KMS-11 (cell line): ENCODE measurements around the gene LPAR1.

Experiments
- H2AFZ ChIP-seq: fragments of 200-600 bp; sonication (generic); 2 replicates; pipeline ENCODE4 v1.6.1; 2016; ENCODE audit warnings: antibody characterized with exemption, mixed run types, low read depth
- H3K27ac ChIP-seq: fragments of 200-600 bp; sonication (generic); 2 replicates; pipeline ENCODE4 v1.6.1; 2016; ENCODE audit warnings: mild to moderate bottlenecking, mixed run types
- H3K27me3 ChIP-seq: fragments of 200-600 bp; sonication (generic); 2 replicates; pipeline ENCODE4 v1.6.1; 2017; ENCODE audit warnings: mild to moderate bottlenecking, low read depth, mixed run types, moderate library complexity; ENCODE audit not compliant: insufficient read depth
- H3K36me3 ChIP-seq: fragments of 200-600 bp; sonication (generic); 2 replicates; pipeline ENCODE4 v1.6.1; 2017; ENCODE audit warnings: mild to moderate bottlenecking, mixed run types; ENCODE audit not compliant: insufficient read depth
- H3K4me1 ChIP-seq: fragments of 200-600 bp; sonication (generic); 2 replicates; pipeline ENCODE4 v1.6.1; 2016; ENCODE audit warnings: mild to moderate bottlenecking, low read depth, mixed run types; ENCODE audit not compliant: poor library complexity, severe bottlenecking
- H3K4me2 ChIP-seq: fragments of 200-600 bp; sonication (generic); 2 replicates; pipeline ENCODE4 v1.7.0; 2016; ENCODE audit warnings: mild to moderate bottlenecking, mixed run types
- H3K4me3 ChIP-seq: fragments of 200-600 bp; sonication (generic); IDR thresholded peaks from 2 replicates; pipeline ENCODE4 v1.6.1; 2017; ENCODE audit warnings: low read depth, low read length, mixed read lengths; ENCODE audit not compliant: insufficient read depth
- H3K79me2 ChIP-seq: fragments of 200-600 bp; sonication (generic); 2 replicates; pipeline ENCODE4 v1.6.1; 2016; ENCODE audit warnings: low read depth, mixed run types; ENCODE audit not compliant: insufficient read depth
- H3K9ac ChIP-seq: fragments of 200-600 bp; sonication (generic); 2 replicates; pipeline ENCODE4 v1.6.1; 2016; ENCODE audit warnings: mild to moderate bottlenecking, mixed run types
- H4K20me1 ChIP-seq: fragments of 200-600 bp; sonication (generic); 2 replicates; pipeline ENCODE4 v1.6.1; 2016; ENCODE audit warnings: mild to moderate bottlenecking, mixed run types; ENCODE audit not compliant: insufficient read depth
- TF ChIP-seq, protein P1 (sequence below): fragments of 200-600 bp; sonication (generic); conservative IDR thresholded peaks from 2 replicates; pipeline ENCODE4 v1.6.1; 2017; ENCODE audit warnings: low read depth, mild to moderate bottlenecking, antibody characterized with exemption, low read length, moderate library complexity, mixed read lengths

LPAR1 gene

DNA sequence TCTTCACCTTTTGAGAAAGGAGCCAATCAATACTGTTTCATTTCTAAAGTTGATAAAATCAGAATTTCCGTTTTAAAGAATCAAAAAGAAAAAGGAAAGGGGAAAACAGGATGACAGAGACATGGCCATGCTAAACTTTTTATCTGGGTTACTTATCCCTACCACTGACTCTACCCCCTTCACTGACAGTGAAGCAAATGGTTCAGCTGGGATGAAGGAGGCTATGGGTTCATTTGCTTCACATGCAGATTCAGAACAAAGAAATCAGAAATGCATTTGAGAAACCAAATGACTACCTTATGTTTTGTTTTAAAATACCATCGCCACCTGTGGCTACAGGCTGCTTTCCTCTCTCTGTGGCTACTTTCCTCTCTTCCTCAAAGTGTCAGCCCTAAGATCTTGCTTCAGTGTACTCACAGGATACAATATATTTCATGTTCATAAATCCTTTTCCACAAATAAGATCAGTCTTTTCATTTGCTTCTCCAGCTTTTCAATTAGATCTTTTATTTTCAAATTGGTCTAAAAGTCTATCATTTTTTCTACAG, 53.3 kb downstream of the LPAR1 start:
- Histone ChIP-seq H3K27me3 (no peaks in the 10 kb centered on the region), H2AFZ (no peak overlapping the region), H3K9ac (no peak overlapping the region), H3K4me3 (no peak overlapping the region), H3K36me3 (no peaks in the 10 kb centered on the region), H3K27ac (no peak overlapping the region), H3K4me2 (no peak overlapping the region), H3K4me1 (no peaks in the 10 kb centered on the region), H4K20me1 (no peaks in the 10 kb centered on the region), H3K79me2 (no peaks in the 10 kb centered on the region)
- TF ChIP-seq, protein P1, sequence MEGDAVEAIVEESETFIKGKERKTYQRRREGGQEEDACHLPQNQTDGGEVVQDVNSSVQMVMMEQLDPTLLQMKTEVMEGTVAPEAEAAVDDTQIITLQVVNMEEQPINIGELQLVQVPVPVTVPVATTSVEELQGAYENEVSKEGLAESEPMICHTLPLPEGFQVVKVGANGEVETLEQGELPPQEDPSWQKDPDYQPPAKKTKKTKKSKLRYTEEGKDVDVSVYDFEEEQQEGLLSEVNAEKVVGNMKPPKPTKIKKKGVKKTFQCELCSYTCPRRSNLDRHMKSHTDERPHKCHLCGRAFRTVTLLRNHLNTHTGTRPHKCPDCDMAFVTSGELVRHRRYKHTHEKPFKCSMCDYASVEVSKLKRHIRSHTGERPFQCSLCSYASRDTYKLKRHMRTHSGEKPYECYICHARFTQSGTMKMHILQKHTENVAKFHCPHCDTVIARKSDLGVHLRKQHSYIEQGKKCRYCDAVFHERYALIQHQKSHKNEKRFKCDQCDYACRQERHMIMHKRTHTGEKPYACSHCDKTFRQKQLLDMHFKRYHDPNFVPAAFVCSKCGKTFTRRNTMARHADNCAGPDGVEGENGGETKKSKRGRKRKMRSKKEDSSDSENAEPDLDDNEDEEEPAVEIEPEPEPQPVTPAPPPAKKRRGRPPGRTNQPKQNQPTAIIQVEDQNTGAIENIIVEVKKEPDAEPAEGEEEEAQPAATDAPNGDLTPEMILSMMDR, result no peak

DNA sequence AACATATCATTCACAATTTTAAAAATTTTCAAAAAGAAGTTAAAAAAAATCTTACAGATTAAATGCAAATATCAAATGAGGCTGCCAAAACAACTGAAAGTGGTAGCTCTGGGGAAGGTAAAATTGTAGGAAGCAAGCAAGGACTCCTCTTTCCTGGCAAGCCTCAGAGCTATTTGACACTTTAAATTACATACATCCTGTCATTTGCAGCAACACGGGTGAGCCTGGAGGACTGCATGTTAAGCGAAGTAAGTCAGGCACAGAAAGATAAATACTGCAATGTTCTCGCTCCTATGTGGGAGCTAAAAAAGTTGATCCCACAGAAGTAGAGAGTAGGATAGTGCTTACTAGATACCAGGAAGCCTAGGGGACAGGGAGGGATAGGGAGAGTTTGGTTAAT, 58.0 kb downstream of the LPAR1 start:
- no peak overlapping the region for H2AFZ ChIP-seq
- no peaks in the 10 kb centered on the region for H3K4me1 ChIP-seq
- TF ChIP-seq, protein P1, result no peak
- no peaks in the 10 kb centered on the region for H3K27me3 ChIP-seq
- H3K36me3 ChIP-seq, result no peaks in the 10 kb centered on the region
- H4K20me1 ChIP-seq, result no peaks in the 10 kb centered on the region
- no peak overlapping the region for H3K4me3 ChIP-seq
- no peak overlapping the region for H3K27ac ChIP-seq
- H3K9ac ChIP-seq, result no peak overlapping the region
- no peak overlapping the region for H3K4me2 ChIP-seq
- no peaks in the 10 kb centered on the region for H3K79me2 ChIP-seq

DNA sequence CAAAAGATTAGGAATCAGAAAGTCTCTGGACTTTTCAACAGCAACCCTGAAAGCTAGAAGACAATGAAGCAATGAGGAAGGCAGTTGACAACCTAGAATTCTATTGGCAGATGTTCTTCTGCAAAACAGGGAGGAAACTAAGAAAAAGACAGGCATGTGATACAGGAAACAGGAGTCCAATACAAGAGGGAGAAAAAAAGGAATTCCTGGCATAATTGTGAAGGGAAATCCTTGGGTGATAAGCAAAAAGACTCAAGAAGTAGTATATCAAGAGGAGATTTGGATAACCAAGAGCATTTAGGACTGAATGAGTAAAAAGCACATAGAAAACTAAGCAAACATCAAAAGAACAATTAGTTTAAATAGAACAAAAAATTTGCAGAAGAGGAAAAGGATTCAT, 58.6 kb downstream of the LPAR1 start:
- H3K79me2 ChIP-seq, result no peaks in the 10 kb centered on the region
- H3K4me3 ChIP-seq, result no peak overlapping the region
- H3K9ac ChIP-seq, result no peak overlapping the region
- H2AFZ ChIP-seq, result no peak overlapping the region
- TF ChIP-seq, protein P1, result no peak
- no peaks in the 10 kb centered on the region for H3K4me1 ChIP-seq
- H3K36me3 ChIP-seq, result no peaks in the 10 kb centered on the region
- H3K27me3 ChIP-seq, result no peaks in the 10 kb centered on the region
- H3K4me2 ChIP-seq, result no peak overlapping the region
- H4K20me1 ChIP-seq, result no peaks in the 10 kb centered on the region
- no peak overlapping the region for H3K27ac ChIP-seq

DNA sequence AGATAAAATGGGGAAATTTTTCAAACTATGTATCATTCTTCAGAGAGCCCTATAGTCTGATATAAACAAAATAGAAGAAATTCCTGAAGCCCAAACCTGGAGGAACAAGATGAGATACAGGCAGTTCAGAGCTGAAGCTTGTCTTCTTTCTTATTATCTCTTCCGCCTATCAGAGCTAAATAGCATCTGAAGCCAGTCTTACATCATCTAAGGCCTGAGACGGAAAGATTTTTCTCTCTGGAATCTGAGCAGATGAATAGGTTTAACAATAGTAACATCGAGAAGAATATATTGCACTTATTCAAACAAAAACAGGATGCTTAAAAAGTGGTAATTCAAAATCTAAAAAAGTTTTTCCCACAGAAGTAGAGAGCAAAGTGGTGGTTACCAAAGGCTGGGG, 59.8 kb downstream of the LPAR1 start:
- no peaks in the 10 kb centered on the region for H3K79me2 ChIP-seq
- no peaks in the 10 kb centered on the region for H3K36me3 ChIP-seq

More for the DNA sequence above, 59.8 kb downstream of the LPAR1 start:
- Histone ChIP-seq H4K20me1 (no peaks in the 10 kb centered on the region), H3K27me3 (no peaks in the 10 kb centered on the region), H3K27ac (no peak overlapping the region), H3K4me1 (no peaks in the 10 kb centered on the region), H3K9ac (no peak overlapping the region), H3K4me2 (no peak overlapping the region), H2AFZ (no peak overlapping the region), H3K4me3 (no peak overlapping the region)
- TF ChIP-seq, protein P1, result no peak
